ENCODE measurements around the gene DSCAML1. TPM values are rescaled to one million over a fixed set of nuclear protein-coding genes. Genes with fewer than 3 reads are reported as not detected.

The DSCAML1 gene
- total RNA-seq, 1 experiment from 2014 or later = not detected

DNA sequence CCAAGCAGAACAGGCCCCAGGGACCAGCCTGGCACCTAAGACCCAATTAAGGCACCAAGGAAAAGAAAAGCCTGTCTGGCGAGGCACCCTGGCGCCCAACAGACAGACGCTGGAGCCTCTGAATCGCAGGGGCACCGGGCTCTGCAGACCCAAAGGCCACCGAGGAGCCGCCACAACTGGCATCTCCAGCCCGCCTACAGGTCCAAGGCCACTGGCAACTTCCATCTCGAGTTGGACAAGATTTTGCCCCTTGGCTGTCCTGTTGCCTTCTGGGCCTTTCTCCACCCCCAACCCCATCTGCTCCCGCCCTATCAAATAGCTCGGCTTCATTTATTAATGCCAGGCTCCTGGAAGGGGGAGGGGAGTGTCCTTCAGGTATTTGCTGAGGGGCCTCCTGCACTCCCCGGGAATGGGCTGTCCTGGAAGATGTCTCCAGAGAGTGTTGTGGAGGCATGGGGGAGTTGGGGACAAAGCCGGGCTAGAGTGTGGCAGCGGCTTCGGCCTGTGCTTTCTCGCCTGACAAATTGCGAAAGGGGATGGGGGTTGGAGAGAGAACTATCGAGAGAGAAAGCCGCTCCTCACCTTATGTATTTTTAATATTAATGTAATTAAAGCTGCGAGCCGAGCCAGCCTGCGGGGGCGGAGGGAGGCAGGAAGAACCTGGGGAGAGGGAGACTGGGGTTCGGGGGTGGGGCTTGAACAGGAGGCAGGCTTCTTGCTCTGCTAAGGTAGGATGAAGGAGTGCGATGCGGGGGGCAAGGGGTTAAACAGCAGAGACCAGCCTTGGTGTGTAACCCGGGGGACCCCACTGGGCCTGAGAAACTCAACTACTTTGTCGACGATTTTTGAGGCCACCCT is 2.0 kb downstream of the DSCAML1 start:
- Histone ChIP-seq H3K36me3 (ENCODE audit: control insufficient read depth in 1 of 2, insufficient read depth in 2 of 2, low read length in 2 of 2) (no peaks in the 10 kb centered on the region), H3K9me3 (ENCODE audit: control insufficient read depth in 1 of 2, insufficient read depth in 1 of 2, low read depth in 1 of 2, low read length in 2 of 2) (no peaks in the 10 kb centered on the region), H4K20me1 (ENCODE audit: insufficient read depth) (no peaks in the 10 kb centered on the region), H2AFZ (ENCODE audit: low read depth, low read length, poor library complexity, severe bottlenecking) (no peak overlapping the region), H3K79me2 (ENCODE audit: insufficient read depth, low read length) (no peaks in the 10 kb centered on the region), H3K27me3 (ENCODE audit: insufficient read depth, low read length) (peaks cover 14% of the 10 kb centered on the region; the same call in 1 of the 2 replicates), H3K9ac (ENCODE audit: low read length) (no peak overlapping the region), H3K4me1 (ENCODE audit: control insufficient read depth in 1 of 2, insufficient read depth in 2 of 2, low read length in 2 of 2) (no peaks in the 10 kb centered on the region), H3K9me2 (ENCODE audit: insufficient read depth) (no peaks in the 10 kb centered on the region), H3K4me2 (ENCODE audit: low read length) (no peak overlapping the region), H3K27ac (ENCODE audit: low read depth, low read length) (no peak overlapping the region), H3K4me3 (replicated peaks in 1 of 2; ENCODE audit: low read depth in 1 of 2, low read length in 2 of 2) (no peak overlapping the region)
- ChIA-PET CTCF (interaction anchor here (1.3 kb wide), 1 partner anchor 369 kb away, joined by 3 read pairs; no protein-coding TSS in a partner anchor), RAD21 (ENCODE audit: low non-redundant PET in 1 of 2, low total read pairs in 2 of 2, uncharacterized antibody in 2 of 2, unreplicated experiment in 2 of 2) (no interaction called here), POLR2A (no interaction called here)
- TF ChIP-seq CBX3 (IDR thresholded peaks at IDR 0.05; ENCODE audit: low read depth) (no peak), TCF7L2 (IDR thresholded peaks at IDR 0.05; ENCODE audit: borderline replicate concordance, extremely low read depth, insufficient read depth, insufficient read length) (no peak), EGR1 (IDR thresholded peaks at IDR 0.05; ENCODE audit: low read depth) (no peak), ZFX (IDR thresholded peaks at IDR 0.05) (no peak), ZNF274 (IDR thresholded peaks at IDR 0.05; ENCODE audit: low read depth, low read length) (no peak), SP1 (IDR thresholded peaks at IDR 0.05; ENCODE audit: low read depth) (no peak), FOSL1 (IDR thresholded peaks at IDR 0.05; ENCODE audit: low read depth) (no peak), JUND (IDR thresholded peaks at IDR 0.05) (no peak), EZH2 (IDR thresholded peaks at IDR 0.05) (no peak)
- TF ChIP-seq, protein P1, sequence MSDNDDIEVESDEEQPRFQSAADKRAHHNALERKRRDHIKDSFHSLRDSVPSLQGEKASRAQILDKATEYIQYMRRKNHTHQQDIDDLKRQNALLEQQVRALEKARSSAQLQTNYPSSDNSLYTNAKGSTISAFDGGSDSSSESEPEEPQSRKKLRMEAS (IDR thresholded peaks at IDR 0.05) = no peak
- BruUV-seq (replicated peaks) = no TSS peak
- ATAC-seq (no peak), DNase-seq (ENCODE audit: low read depth, low spot score) (no peak)
- intact Hi-C loops (cut with micrococcal nuclease) = no loop called here

DNA sequence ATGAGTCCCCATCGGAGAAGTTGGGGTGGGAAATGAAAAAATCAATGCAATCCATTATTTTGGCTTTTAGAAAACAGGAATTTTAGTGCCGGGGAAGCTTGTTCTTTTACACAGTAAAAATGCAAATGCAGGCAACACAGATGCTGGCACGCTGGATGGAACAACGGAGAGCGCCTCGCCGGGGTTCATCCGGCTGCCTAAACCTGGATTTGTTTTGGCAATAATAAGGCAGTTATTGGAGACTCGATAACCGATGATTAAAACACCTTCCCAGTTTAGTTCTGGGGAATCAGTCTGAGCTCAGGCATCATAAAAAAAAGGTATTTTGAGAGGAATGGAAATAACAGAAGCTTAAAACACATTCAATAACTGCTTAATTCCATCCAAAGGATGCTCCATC is 2.9 kb downstream of the DSCAML1 start:
- intact Hi-C loops (cut with micrococcal nuclease) = no loop called here
- no peak overlapping the region for H3K9ac ChIP-seq (ENCODE audit: low read length)
- H3K9me3 ChIP-seq (ENCODE audit: control insufficient read depth in 1 of 2, insufficient read depth in 1 of 2, low read depth in 1 of 2, low read length in 2 of 2) = no peaks in the 10 kb centered on the region
- ATAC-seq = no peak
- no peak overlapping the region for H3K27ac ChIP-seq (ENCODE audit: low read depth, low read length)
- DNase-seq (ENCODE audit: low read depth, low spot score) = no peak
- ChIA-PET CTCF (interaction anchor here (1.3 kb wide), 1 partner anchor 368 kb away, joined by 3 read pairs; no protein-coding TSS in a partner anchor), POLR2A (no interaction called here), RAD21 (ENCODE audit: low non-redundant PET in 1 of 2, low total read pairs in 2 of 2, uncharacterized antibody in 2 of 2, unreplicated experiment in 2 of 2) (no interaction called here)
- no peaks in the 10 kb centered on the region for H3K79me2 ChIP-seq (ENCODE audit: insufficient read depth, low read length)
- BruUV-seq (replicated peaks) = no TSS peak
- H3K9me2 ChIP-seq (ENCODE audit: insufficient read depth) = no peaks in the 10 kb centered on the region
- H3K27me3 ChIP-seq (ENCODE audit: insufficient read depth, low read length) = peaks cover 22% of the 10 kb centered on the region; the same call in 1 of the 2 replicates
- no peak overlapping the region for H3K4me3 ChIP-seq (replicated peaks in 1 of 2; ENCODE audit: low read depth in 1 of 2, low read length in 2 of 2)
- TF ChIP-seq FOSL1 (IDR thresholded peaks at IDR 0.05; ENCODE audit: low read depth) = no peak
- TF ChIP-seq TCF7L2 (IDR thresholded peaks at IDR 0.05; ENCODE audit: borderline replicate concordance, extremely low read depth, insufficient read depth, insufficient read length) = no peak
- no peak for TF ChIP-seq CBX3 (IDR thresholded peaks at IDR 0.05; ENCODE audit: low read depth)
- TF ChIP-seq SIN3A (IDR thresholded peaks at IDR 0.05; ENCODE audit: low read depth) = no peak
- no peak for TF ChIP-seq EGR1 (IDR thresholded peaks at IDR 0.05; ENCODE audit: low read depth)
- TF ChIP-seq RAD21 (IDR thresholded peaks at IDR 0.05; ENCODE audit: low read depth) = no peak
- no peak for TF ChIP-seq ZFX (IDR thresholded peaks at IDR 0.05)
- TF ChIP-seq EZH2 (IDR thresholded peaks at IDR 0.05) = no peak
- TF ChIP-seq EZH2phosphoT487 (IDR thresholded peaks at IDR 0.05; ENCODE audit: borderline replicate concordance) = no peak
- TF ChIP-seq, protein P1 (IDR thresholded peaks at IDR 0.05) = no peak
- TF ChIP-seq POLR2AphosphoS5 (IDR thresholded peaks at IDR 0.05; ENCODE audit: low read depth, low read length) = no peak
- H2AFZ ChIP-seq (ENCODE audit: low read depth, low read length, poor library complexity, severe bottlenecking) = no peak overlapping the region
- H3K4me1 ChIP-seq (ENCODE audit: control insufficient read depth in 1 of 2, insufficient read depth in 2 of 2, low read length in 2 of 2) = no peaks in the 10 kb centered on the region
- H3K4me2 ChIP-seq (ENCODE audit: low read length) = no peak overlapping the region
- no peaks in the 10 kb centered on the region for H3K36me3 ChIP-seq (ENCODE audit: control insufficient read depth in 1 of 2, insufficient read depth in 2 of 2, low read length in 2 of 2)
- no peaks in the 10 kb centered on the region for H4K20me1 ChIP-seq (ENCODE audit: insufficient read depth)

All from HCT116 (cell line).